Tibial artery (tissue), 4 donors: ENCODE results near the gene PXDN.
A peak's percentile ranks its signal among the peaks of the same experiment; 100 is the strongest.

Experiments used
- DNase-seq, 2 donors: peaks; one replicate each; pipeline ENCODE4 v3.0.0-alpha.2; 2019
- H3K27ac ChIP-seq, 2 donors: fragments of 200-600 bp; sonication (generic) in 1 of 2; 1 replicate in 1 of 2; 2 replicates in 1 of 2; pipeline ENCODE4 v1.5.1; 2018 to 2019; ENCODE audit warnings: mild to moderate bottlenecking in 1 of 2
- H3K27me3 ChIP-seq, 2 donors: fragments of 200-600 bp; sonication (generic) in 1 of 2; one replicate each; pipeline versions ENCODE4 v1.5.1 to v1.6.0; 2016 to 2019
- H3K36me3 ChIP-seq, 3 donors: fragments of 200-600 bp; sonication (generic) in 2 of 3; one replicate each; pipeline ENCODE4 v1.5.1; 2016 to 2019; ENCODE audit warnings: mild to moderate bottlenecking in 2 of 3
- H3K4me1 ChIP-seq, 4 donors: fragments of 200-600 bp; sonication (generic) in 2 of 4; 1 replicate in 3 of 4; 2 replicates in 1 of 4; pipeline ENCODE4 v1.5.1; 2016 to 2019
- H3K4me3 ChIP-seq, 2 donors: fragments of 200-600 bp; sonication (generic) in 1 of 2; 1 replicate in 1 of 2; 2 replicates in 1 of 2; pipeline ENCODE4 v1.5.1; 2018 to 2019; ENCODE audit warnings: mild to moderate bottlenecking in 2 of 2
- H3K9me3 ChIP-seq, 3 donors: fragments of 200-600 bp; sonication (generic) in 1 of 3; one replicate each; pipeline ENCODE4 v1.5.1; 2016 to 2019
- CTCF ChIP-seq, 2 experiments: fragments of 200-600 bp in 1 of 2; fragments of 450-650 bp in 1 of 2; IDR thresholded peaks; one replicate each; pipeline ENCODE4 v1.5.1; 2017 to 2019; ENCODE audit warnings: antibody characterized with exemption in 2 of 2, mild to moderate bottlenecking in 1 of 2, moderate library complexity in 1 of 2
- intact Hi-C: fragments of 100-400 bp; cut with DNase I; formaldehyde crosslinking; loops from one replicate; pipeline ENCODE4 v1.15.0; 2023; ENCODE audit warnings: low total_unique reads

The PXDN gene

GRCh38 chr2:1620081-1620480 lies 124.2 kb downstream of the PXDN start:
- H3K9me3 ChIP-seq: no peaks in the 10 kb centered on the region
- no peaks in the 10 kb centered on the region for H3K27me3 ChIP-seq
- H3K36me3 ChIP-seq: no peaks in the 10 kb centered on the region
- no peak overlapping the region for H3K27ac ChIP-seq
- TF ChIP-seq CTCF (IDR thresholded peaks at IDR 0.05): no peak
- peaks cover 0 to under 1% (median 0%) of the 10 kb centered on the region in 4 donors for H3K4me1 ChIP-seq
- DNase-seq: peak in 1 of 2 donors; percentile 50
- intact Hi-C loops: no loop called here
- no peak overlapping the region for H3K4me3 ChIP-seq

- Histone ChIP-seq H3K4me3 (no peak overlapping the region), H3K27ac (no peak overlapping the region), H3K4me1 (no peaks in the 10 kb centered on the region), H3K27me3 (no peaks in the 10 kb centered on the region), H3K36me3 (no peaks in the 10 kb centered on the region), H3K9me3 (no peaks in the 10 kb centered on the region)
- TF ChIP-seq CTCF (IDR thresholded peaks at IDR 0.05): no peak
- intact Hi-C loops: no loop called here
- peak in 1 of 2 donors; percentile 20 for DNase-seq
Measured at GRCh38 chr2:1619556-1619955, 124.8 kb downstream of the PXDN start.

GRCh38 chr2:1618974-1619373 lies 125.3 kb downstream of the PXDN start:
- H3K9me3 ChIP-seq: no peaks in the 10 kb centered on the region
- H3K27ac ChIP-seq: no peak overlapping the region
- no peaks in the 10 kb centered on the region for H3K4me1 ChIP-seq
- intact Hi-C loops: no loop called here
- no peak for TF ChIP-seq CTCF (IDR thresholded peaks at IDR 0.05)
- no peaks in the 10 kb centered on the region for H3K36me3 ChIP-seq
- DNase-seq: no peak
- no peaks in the 10 kb centered on the region for H3K27me3 ChIP-seq
- no peak overlapping the region for H3K4me3 ChIP-seq

- peak in 1 of 2 donors; percentile 56 for DNase-seq
- no peak for TF ChIP-seq CTCF (IDR thresholded peaks at IDR 0.05)
- Histone ChIP-seq H3K36me3 (no peaks in the 10 kb centered on the region), H3K27me3 (no peaks in the 10 kb centered on the region), H3K27ac (no peak overlapping the region), H3K4me1 (no peaks in the 10 kb centered on the region), H3K4me3 (no peak overlapping the region), H3K9me3 (no peaks in the 10 kb centered on the region)
- intact Hi-C loops: no loop called here
Measured at GRCh38 chr2:1618191-1618961, 125.9 kb downstream of the PXDN start.

GRCh38 chr2:1617425-1618021 lies 126.8 kb downstream of the PXDN start:
- Histone ChIP-seq H3K27ac (no peak overlapping the region), H3K27me3 (no peaks in the 10 kb centered on the region), H3K9me3 (no peaks in the 10 kb centered on the region), H3K4me1 (no peaks in the 10 kb centered on the region), H3K4me3 (no peak overlapping the region), H3K36me3 (no peaks in the 10 kb centered on the region)
- DNase-seq: no peak
- no peak for TF ChIP-seq CTCF (IDR thresholded peaks at IDR 0.05)
- intact Hi-C loops: no loop called here
